IgD-negative memory B cell (primary cell): Measurements from ENCODE around the gene ANO2. TPM values are rescaled to one million over a fixed set of nuclear protein-coding genes. Genes with fewer than 3 reads are reported as not detected.
"Not testable (repeated sequence)": the region's sequence is repeated elsewhere in the genome, so short reads cannot be mapped to it uniquely, and the experiment has no call there.

ENCODE experiments used
- H3K27ac Mint-ChIP-seq, 3 donors: one replicate each; pipeline ENCODE4 v1.8.0; 2020 to 2022; ENCODE audit warnings: mild to moderate bottlenecking in 3 of 3, mixed read lengths in 3 of 3, moderate library complexity in 1 of 3
- H3K27me3 Mint-ChIP-seq: one replicate; pipeline ENCODE4 v1.8.0; 2021; ENCODE audit warnings: mixed read lengths
- H3K36me3 Mint-ChIP-seq: one replicate; pipeline ENCODE4 v1.8.0; 2020; ENCODE audit warnings: mild to moderate bottlenecking, mixed read lengths
- H3K4me1 Mint-ChIP-seq, 3 donors: one replicate each; pipeline ENCODE4 v1.8.0; 2020 to 2022; ENCODE audit warnings: mixed read lengths in 3 of 3, mild to moderate bottlenecking in 1 of 3
- H3K4me3 Mint-ChIP-seq, 4 donors: one replicate each; pipeline ENCODE4 v1.8.0; 2020 to 2022; ENCODE audit warnings: mild to moderate bottlenecking in 4 of 4, mixed read lengths in 4 of 4, moderate library complexity in 3 of 4
- H3K9me3 Mint-ChIP-seq, 3 donors: one replicate each; pipeline ENCODE4 v1.8.0; 2020 to 2021; ENCODE audit warnings: mixed read lengths in 3 of 3, mild to moderate bottlenecking in 1 of 3
- polyA plus RNA-seq: library from polyadenylated mRNA; unstranded; fragments of 300-500 nt; fragmentation: Illumina TruSeq; gene quantifications from one replicate; pipeline ENCODE4 v1.2.3, GENCODE V29; 2021

Gene ANO2
- polyA plus RNA-seq, 1 donor from 2014 or later = not detected

- Mint-ChIP-seq H3K4me3 (no peak overlapping the region), H3K36me3 (no peaks in the 10 kb centered on the region), H3K4me1 (no peaks in the 10 kb centered on the region), H3K27ac (no peak overlapping the region), H3K27me3 (peaks cover 14% of the 10 kb centered on the region), H3K9me3 (peaks cover 0 to 3% (median 0%) of the 10 kb centered on the region in 3 donors)
Measured at GRCh38 chr12:5900076-5900475, 45.0 kb downstream of the ANO2 start.

- H3K4me1 Mint-ChIP-seq = no peaks in the 10 kb centered on the region
- H3K27me3 Mint-ChIP-seq = peaks cover 12% of the 10 kb centered on the region
- H3K4me3 Mint-ChIP-seq = no peak overlapping the region
- H3K9me3 Mint-ChIP-seq = peaks cover 0 to 3% (median 0%) of the 10 kb centered on the region in 3 donors
- H3K27ac Mint-ChIP-seq = no peak overlapping the region
- H3K36me3 Mint-ChIP-seq = no peaks in the 10 kb centered on the region
Measured at GRCh38 chr12:5899675-5900074, 45.4 kb downstream of the ANO2 start.

GRCh38 chr12:5898874-5899273 is 46.2 kb downstream of the ANO2 start:
- Mint-ChIP-seq H3K27ac (no peak overlapping the region), H3K36me3 (no peaks in the 10 kb centered on the region), H3K9me3 (peaks cover 0 to 5% (median 0%) of the 10 kb centered on the region in 3 donors), H3K4me3 (no peak overlapping the region), H3K27me3 (peaks cover 11% of the 10 kb centered on the region), H3K4me1 (no peaks in the 10 kb centered on the region)

- H3K27me3 Mint-ChIP-seq = peaks cover 14% of the 10 kb centered on the region
Measured at GRCh38 chr12:5889381-5890047, 55.5 kb downstream of the ANO2 start.

GRCh38 chr12:5888816-5889315 is 56.2 kb downstream of the ANO2 start:
- Mint-ChIP-seq H3K36me3 (peaks cover 2% of the 10 kb centered on the region), H3K27me3 (peaks cover 14% of the 10 kb centered on the region), H3K27ac (no peak overlapping the region), H3K4me3 (no peak overlapping the region), H3K9me3 (peaks cover 2 to 9% (median 8%) of the 10 kb centered on the region in 3 donors), H3K4me1 (peaks cover 0 to 4% (median 1%) of the 10 kb centered on the region in 3 donors)

More at GRCh38 chr12:5889381-5890047, 55.5 kb downstream of the ANO2 start:
- Mint-ChIP-seq H3K9me3 (peaks cover 2 to 12% (median 8%) of the 10 kb centered on the region in 3 donors), H3K4me3 (no peak overlapping the region), H3K4me1 (peaks cover 0 to 4% (median 1%) of the 10 kb centered on the region in 3 donors), H3K36me3 (peaks cover 2% of the 10 kb centered on the region), H3K27ac (no peak overlapping the region)

- not testable (repeated sequence) for H3K27ac Mint-ChIP-seq, H3K9me3 Mint-ChIP-seq, H3K4me1 Mint-ChIP-seq, H3K36me3 Mint-ChIP-seq
- H3K4me3 Mint-ChIP-seq = peak overlapping the region in 2 of 4 donors; percentile 35 to 56
- peaks cover 15% of the 10 kb centered on the region for H3K27me3 Mint-ChIP-seq
Measured at GRCh38 chr12:5887819-5888218, 57.2 kb downstream of the ANO2 start.

- Mint-ChIP-seq H3K27ac (no peak overlapping the region), H3K9me3 (peaks cover 0 to 2% (median 2%) of the 10 kb centered on the region in 3 donors), H3K27me3 (peaks cover 22% of the 10 kb centered on the region), H3K36me3 (no peaks in the 10 kb centered on the region), H3K4me3 (no peak overlapping the region), H3K4me1 (peaks cover 0 to 4% (median 1%) of the 10 kb centered on the region in 3 donors)
Measured at GRCh38 chr12:5884866-5885265, 60.2 kb downstream of the ANO2 start.

GRCh38 chr12:5884285-5884684 is 60.8 kb downstream of the ANO2 start:
- Mint-ChIP-seq H3K4me3 (no peak overlapping the region), H3K36me3 (no peaks in the 10 kb centered on the region), H3K4me1 (peaks cover 0 to 4% (median 1%) of the 10 kb centered on the region in 3 donors), H3K9me3 (peaks cover 0 to 2% (median 2%) of the 10 kb centered on the region in 3 donors), H3K27me3 (peaks cover 21% of the 10 kb centered on the region), H3K27ac (no peak overlapping the region)

GRCh38 chr12:5882511-5883190 is 62.4 kb downstream of the ANO2 start:
- Mint-ChIP-seq H3K27me3 (peaks cover 12% of the 10 kb centered on the region), H3K4me1 (peaks cover 0 to 1% (median 0%) of the 10 kb centered on the region in 3 donors), H3K4me3 (no peak overlapping the region), H3K36me3 (no peaks in the 10 kb centered on the region), H3K27ac (no peak overlapping the region), H3K9me3 (peaks cover 0 to 2% (median 0%) of the 10 kb centered on the region in 3 donors)

GRCh38 chr12:5881666-5882065 is 63.4 kb downstream of the ANO2 start:
- peaks cover 8% of the 10 kb centered on the region for H3K27me3 Mint-ChIP-seq
- peaks cover 0 to under 1% (median 0%) of the 10 kb centered on the region in 3 donors for H3K4me1 Mint-ChIP-seq
- no peak overlapping the region for H3K4me3 Mint-ChIP-seq
- H3K36me3 Mint-ChIP-seq = no peaks in the 10 kb centered on the region
- no peak overlapping the region for H3K27ac Mint-ChIP-seq
- H3K9me3 Mint-ChIP-seq = no peaks in the 10 kb centered on the region

- H3K9me3 Mint-ChIP-seq = no peaks in the 10 kb centered on the region
- H3K27me3 Mint-ChIP-seq = peaks cover 7% of the 10 kb centered on the region
- H3K4me3 Mint-ChIP-seq = no peak overlapping the region
- no peak overlapping the region for H3K27ac Mint-ChIP-seq
- no peaks in the 10 kb centered on the region for H3K36me3 Mint-ChIP-seq
- no peaks in the 10 kb centered on the region for H3K4me1 Mint-ChIP-seq
Measured at GRCh38 chr12:5881101-5881606, 63.9 kb downstream of the ANO2 start.

- H3K27me3 Mint-ChIP-seq = no peaks in the 10 kb centered on the region
- H3K27ac Mint-ChIP-seq = no peak overlapping the region
Measured at GRCh38 chr12:5875851-5876250, 69.2 kb downstream of the ANO2 start.

GRCh38 chr12:5874514-5874913 is 70.5 kb downstream of the ANO2 start:
- no peaks in the 10 kb centered on the region for H3K27me3 Mint-ChIP-seq
- no peak overlapping the region for H3K27ac Mint-ChIP-seq
- H3K36me3 Mint-ChIP-seq = no peaks in the 10 kb centered on the region
- H3K4me1 Mint-ChIP-seq = peaks cover 0 to 2% (median 0%) of the 10 kb centered on the region in 3 donors
- H3K9me3 Mint-ChIP-seq = no peaks in the 10 kb centered on the region
- H3K4me3 Mint-ChIP-seq = no peak overlapping the region

More at GRCh38 chr12:5875851-5876250, 69.2 kb downstream of the ANO2 start:
- no peaks in the 10 kb centered on the region for H3K4me1 Mint-ChIP-seq
- no peaks in the 10 kb centered on the region for H3K9me3 Mint-ChIP-seq
- H3K4me3 Mint-ChIP-seq = no peak overlapping the region
- H3K36me3 Mint-ChIP-seq = no peaks in the 10 kb centered on the region

- H3K9me3 Mint-ChIP-seq = no peaks in the 10 kb centered on the region
- H3K4me1 Mint-ChIP-seq = peaks cover 0 to 2% (median 0%) of the 10 kb centered on the region in 3 donors
- H3K27ac Mint-ChIP-seq = no peak overlapping the region
- no peaks in the 10 kb centered on the region for H3K27me3 Mint-ChIP-seq
- no peak overlapping the region for H3K4me3 Mint-ChIP-seq
- no peaks in the 10 kb centered on the region for H3K36me3 Mint-ChIP-seq
Measured at GRCh38 chr12:5873281-5873919, 71.7 kb downstream of the ANO2 start.

GRCh38 chr12:5872745-5873144 is 72.3 kb downstream of the ANO2 start:
- no peak overlapping the region for H3K27ac Mint-ChIP-seq
- H3K27me3 Mint-ChIP-seq = no peaks in the 10 kb centered on the region
- no peak overlapping the region for H3K4me3 Mint-ChIP-seq
- H3K4me1 Mint-ChIP-seq = peaks cover 0 to 2% (median 0%) of the 10 kb centered on the region in 3 donors
- H3K9me3 Mint-ChIP-seq = no peaks in the 10 kb centered on the region
- no peaks in the 10 kb centered on the region for H3K36me3 Mint-ChIP-seq
